ENCODE results near the gene LRRC23. TPM values are rescaled to one million over a fixed set of nuclear protein-coding genes. Genes with fewer than 3 reads are reported as not detected.

The LRRC23 gene
- polyA plus RNA-seq, 1 of the 3 experiments (the other 2 are of a cell fraction), result 11.9 TPM

DNA sequence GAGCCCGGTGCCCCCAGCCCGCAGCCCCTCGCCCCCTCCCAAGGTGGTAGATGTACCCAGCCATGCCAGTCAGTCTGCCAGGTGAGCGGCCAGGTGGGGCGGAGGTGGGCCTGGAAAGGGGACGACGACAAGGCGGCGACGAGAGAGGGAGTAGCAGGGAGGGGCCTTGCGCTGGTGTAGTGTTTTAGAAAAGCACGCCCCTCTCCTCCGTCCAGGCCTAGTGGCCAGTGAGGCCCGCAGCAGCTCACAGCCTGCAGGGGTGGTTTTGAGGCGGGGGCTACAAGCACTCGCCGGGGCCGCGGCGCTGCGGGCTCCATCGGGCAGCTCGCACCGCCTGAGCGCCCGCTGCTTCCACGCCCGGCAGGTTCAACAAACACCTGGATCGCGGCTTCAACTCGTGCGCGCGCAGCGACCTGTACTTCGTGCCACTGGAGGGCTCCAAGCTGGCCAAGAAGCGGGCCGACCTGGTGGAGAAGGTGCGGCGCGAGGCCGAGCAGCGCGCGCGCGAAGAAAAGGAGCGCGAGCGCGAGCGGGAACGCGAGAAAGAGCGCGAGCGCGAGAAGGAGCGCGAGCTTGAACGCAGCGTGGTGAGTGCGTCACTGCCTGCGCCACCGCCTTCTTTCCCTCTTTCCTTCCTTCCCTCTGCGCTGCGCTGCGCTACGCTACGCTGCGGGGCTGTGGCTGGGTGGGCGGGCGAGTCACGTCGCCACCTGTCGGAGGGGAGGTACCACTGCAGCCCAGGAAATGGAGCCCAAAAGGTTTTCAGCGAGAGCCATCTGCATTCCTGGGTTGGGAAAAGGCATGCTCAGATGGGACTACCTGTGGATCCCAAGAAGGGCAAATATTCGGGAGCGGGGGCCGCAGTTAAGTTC lies 33.1 kb downstream of the LRRC23 start:
- peaks cover 16% of the 10 kb centered on the region for H4K20me1 ChIP-seq (ENCODE audit: insufficient read depth)
- no peaks in the 10 kb centered on the region for H3K9me3 ChIP-seq
- POLR2A ChIA-PET, result interaction anchor here (0.8 to 1.6 kb wide), 14 partner anchors 9 to 405 kb away, joined by 3 to 15 read pairs (median 4); partner anchors contain the start of genes ATN1, ENO2, SPSB2 and USP5
- peaks cover 0 to 18% of the 10 kb centered on the region in 2 experiments; a peak in 2 of 4 replicates for H3K4me1 ChIP-seq (ENCODE audit: control insufficient read depth in 1 of 2, insufficient read depth in 2 of 2, low read depth in 1 of 2, low read length in 1 of 2)
- peak overlapping the region; percentile 92 for H3K4me2 ChIP-seq
- H3K9me2 ChIP-seq, result no peaks in the 10 kb centered on the region
- H3K27ac ChIP-seq (ENCODE audit: low read depth in 2 of 2, low read length in 1 of 2), result peak overlapping the region; percentile 60 to 90
- peak; percentile 92 for DNase-seq
- peak overlapping the region; percentile 53 to 66; a peak in 3 of 4 replicates for H3K4me3 ChIP-seq (ENCODE audit: low read depth in 2 of 2, low read length in 1 of 2)
- H3K27me3 ChIP-seq (ENCODE audit: insufficient read depth), result no peaks in the 10 kb centered on the region
- peaks cover 58% of the 10 kb centered on the region for H3F3A ChIP-seq (replicated peaks; ENCODE audit: insufficient read depth)
- H3K36me3 ChIP-seq (replicated peaks in 1 of 2; ENCODE audit: control insufficient read depth in 1 of 2, insufficient read depth in 2 of 2, low read length in 1 of 2), result peaks cover 56 to 67% of the 10 kb centered on the region in 2 experiments
- peak overlapping the region; percentile 76 for H3K9ac ChIP-seq
- 11% methylated on average over 54 of the region's 80 CpGs for WGBS (ENCODE audit: low lambda C conversion rate)
- H3K79me2 ChIP-seq (ENCODE audit: insufficient read depth), result peaks cover 48% of the 10 kb centered on the region
- CTCF ChIA-PET, result interaction anchor here (0.6 to 9.2 kb wide), 18 partner anchors 8 to 185 kb away, joined by 3 to 134 read pairs (median 4); partner anchors contain the start of genes C1RL, ENO2, MLF2 and SPSB2
- no peak overlapping the region for H2AFZ ChIP-seq (ENCODE audit: low read depth)
- TF ChIP-seq PBX3 (IDR thresholded peaks at IDR 0.05) (peak; percentile 74), TEAD4 (IDR thresholded peaks at IDR 0.05; ENCODE audit: borderline replicate concordance, insufficient read depth) (no peak), FOSL2 (IDR thresholded peaks at IDR 0.05; ENCODE audit: borderline replicate concordance, low read depth) (no peak), EZH2phosphoT487 (IDR thresholded peaks at IDR 0.05; ENCODE audit: borderline replicate concordance, low read depth) (no peak), EP300 (IDR thresholded peaks at IDR 0.05; ENCODE audit: borderline replicate concordance in 1 of 2, low read depth in 1 of 2, low read length in 1 of 2) (0 out of 4 replicates have a peak, but pooled peaks of 1 of the 2 experiments have one; percentile 23), GATA2 (CRISPR knock-in tag; IDR thresholded peaks at IDR 0.05) (no peak), RCOR1 (IDR thresholded peaks at IDR 0.05; ENCODE audit: low read length) (no peak; the same call in 1 of the 2 replicates), RFX5 (IDR thresholded peaks at IDR 0.05; ENCODE audit: low read length) (0 out of 2 replicates have a peak, but pooled peaks have one; percentile 32), FOXM1 (IDR thresholded peaks at IDR 0.05; ENCODE audit: low read depth) (no peak), NRF1 (IDR thresholded peaks at IDR 0.05; ENCODE audit: low read depth, low read length) (peak; percentile 60), SMC3 (IDR thresholded peaks at IDR 0.05; ENCODE audit: low read depth, low read length) (peak; percentile 49), POLR2AphosphoS5 (IDR thresholded peaks at IDR 0.05; ENCODE audit: low read depth, low read length) (peak; percentile 89), SIN3A (IDR thresholded peaks at IDR 0.05; ENCODE audit: borderline replicate concordance, low read depth, low read length) (peak; percentile 83; the same call in 1 of the 2 replicates), USF2 (IDR thresholded peaks at IDR 0.05; ENCODE audit: borderline replicate concordance, low read depth, low read length) (no peak), TAF1 (IDR thresholded peaks at IDR 0.05; ENCODE audit: borderline replicate concordance, low read depth, low read length) (peak; percentile 69; the same call in 1 of the 2 replicates), ELF1 (IDR thresholded peaks at IDR 0.05) (peak; percentile 81), JUND (IDR thresholded peaks at IDR 0.05) (peak; percentile 16; the same call in 1 of the 2 replicates)
- TF ChIP-seq, protein P1, sequence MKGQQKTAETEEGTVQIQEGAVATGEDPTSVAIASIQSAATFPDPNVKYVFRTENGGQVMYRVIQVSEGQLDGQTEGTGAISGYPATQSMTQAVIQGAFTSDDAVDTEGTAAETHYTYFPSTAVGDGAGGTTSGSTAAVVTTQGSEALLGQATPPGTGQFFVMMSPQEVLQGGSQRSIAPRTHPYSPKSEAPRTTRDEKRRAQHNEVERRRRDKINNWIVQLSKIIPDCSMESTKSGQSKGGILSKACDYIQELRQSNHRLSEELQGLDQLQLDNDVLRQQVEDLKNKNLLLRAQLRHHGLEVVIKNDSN (IDR thresholded peaks at IDR 0.05; ENCODE audit: borderline replicate concordance, low read depth), result no peak
- TF ChIP-seq, protein P2, sequence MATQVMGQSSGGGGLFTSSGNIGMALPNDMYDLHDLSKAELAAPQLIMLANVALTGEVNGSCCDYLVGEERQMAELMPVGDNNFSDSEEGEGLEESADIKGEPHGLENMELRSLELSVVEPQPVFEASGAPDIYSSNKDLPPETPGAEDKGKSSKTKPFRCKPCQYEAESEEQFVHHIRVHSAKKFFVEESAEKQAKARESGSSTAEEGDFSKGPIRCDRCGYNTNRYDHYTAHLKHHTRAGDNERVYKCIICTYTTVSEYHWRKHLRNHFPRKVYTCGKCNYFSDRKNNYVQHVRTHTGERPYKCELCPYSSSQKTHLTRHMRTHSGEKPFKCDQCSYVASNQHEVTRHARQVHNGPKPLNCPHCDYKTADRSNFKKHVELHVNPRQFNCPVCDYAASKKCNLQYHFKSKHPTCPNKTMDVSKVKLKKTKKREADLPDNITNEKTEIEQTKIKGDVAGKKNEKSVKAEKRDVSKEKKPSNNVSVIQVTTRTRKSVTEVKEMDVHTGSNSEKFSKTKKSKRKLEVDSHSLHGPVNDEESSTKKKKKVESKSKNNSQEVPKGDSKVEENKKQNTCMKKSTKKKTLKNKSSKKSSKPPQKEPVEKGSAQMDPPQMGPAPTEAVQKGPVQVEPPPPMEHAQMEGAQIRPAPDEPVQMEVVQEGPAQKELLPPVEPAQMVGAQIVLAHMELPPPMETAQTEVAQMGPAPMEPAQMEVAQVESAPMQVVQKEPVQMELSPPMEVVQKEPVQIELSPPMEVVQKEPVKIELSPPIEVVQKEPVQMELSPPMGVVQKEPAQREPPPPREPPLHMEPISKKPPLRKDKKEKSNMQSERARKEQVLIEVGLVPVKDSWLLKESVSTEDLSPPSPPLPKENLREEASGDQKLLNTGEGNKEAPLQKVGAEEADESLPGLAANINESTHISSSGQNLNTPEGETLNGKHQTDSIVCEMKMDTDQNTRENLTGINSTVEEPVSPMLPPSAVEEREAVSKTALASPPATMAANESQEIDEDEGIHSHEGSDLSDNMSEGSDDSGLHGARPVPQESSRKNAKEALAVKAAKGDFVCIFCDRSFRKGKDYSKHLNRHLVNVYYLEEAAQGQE (IDR thresholded peaks at IDR 0.05; ENCODE audit: low read depth, low read length), result no peak; the same call in 1 of the 2 replicates
- TF ChIP-seq, protein P3, sequence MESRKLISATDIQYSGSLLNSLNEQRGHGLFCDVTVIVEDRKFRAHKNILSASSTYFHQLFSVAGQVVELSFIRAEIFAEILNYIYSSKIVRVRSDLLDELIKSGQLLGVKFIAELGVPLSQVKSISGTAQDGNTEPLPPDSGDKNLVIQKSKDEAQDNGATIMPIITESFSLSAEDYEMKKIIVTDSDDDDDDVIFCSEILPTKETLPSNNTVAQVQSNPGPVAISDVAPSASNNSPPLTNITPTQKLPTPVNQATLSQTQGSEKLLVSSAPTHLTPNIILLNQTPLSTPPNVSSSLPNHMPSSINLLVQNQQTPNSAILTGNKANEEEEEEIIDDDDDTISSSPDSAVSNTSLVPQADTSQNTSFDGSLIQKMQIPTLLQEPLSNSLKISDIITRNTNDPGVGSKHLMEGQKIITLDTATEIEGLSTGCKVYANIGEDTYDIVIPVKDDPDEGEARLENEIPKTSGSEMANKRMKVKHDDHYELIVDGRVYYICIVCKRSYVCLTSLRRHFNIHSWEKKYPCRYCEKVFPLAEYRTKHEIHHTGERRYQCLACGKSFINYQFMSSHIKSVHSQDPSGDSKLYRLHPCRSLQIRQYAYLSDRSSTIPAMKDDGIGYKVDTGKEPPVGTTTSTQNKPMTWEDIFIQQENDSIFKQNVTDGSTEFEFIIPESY (IDR thresholded peaks at IDR 0.05; ENCODE audit: borderline replicate concordance, low read depth), result peak; percentile 96
- TF ChIP-seq, protein P4, sequence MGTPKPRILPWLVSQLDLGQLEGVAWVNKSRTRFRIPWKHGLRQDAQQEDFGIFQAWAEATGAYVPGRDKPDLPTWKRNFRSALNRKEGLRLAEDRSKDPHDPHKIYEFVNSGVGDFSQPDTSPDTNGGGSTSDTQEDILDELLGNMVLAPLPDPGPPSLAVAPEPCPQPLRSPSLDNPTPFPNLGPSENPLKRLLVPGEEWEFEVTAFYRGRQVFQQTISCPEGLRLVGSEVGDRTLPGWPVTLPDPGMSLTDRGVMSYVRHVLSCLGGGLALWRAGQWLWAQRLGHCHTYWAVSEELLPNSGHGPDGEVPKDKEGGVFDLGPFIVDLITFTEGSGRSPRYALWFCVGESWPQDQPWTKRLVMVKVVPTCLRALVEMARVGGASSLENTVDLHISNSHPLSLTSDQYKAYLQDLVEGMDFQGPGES (IDR thresholded peaks at IDR 0.05; ENCODE audit: low read depth, low read length), result no peak
